K562 (cell line): Measurements from ENCODE around the gene SAMD11.

ENCODE experiments used
- CEBPB ChIP-seq: fragments of 450-650 bp; IDR thresholded peaks from 2 replicates; pipeline ENCODE4 v1.6.1; 2016; ENCODE audit warnings: missing genetic modification characterization, missing compliant biosample characterization
- HMG20A ChIP-seq: fragments of 450-650 bp; formaldehyde crosslinking; conservative IDR thresholded peaks from 2 replicates; pipeline ENCODE4 v1.4.0; 2020; ENCODE audit warnings: mild to moderate bottlenecking, mixed read lengths
- MEF2D ChIP-seq: conservative IDR thresholded peaks from 2 replicates; pipeline ENCODE4 v1.6.1; 2016; ENCODE audit warnings: low read depth, missing genetic modification characterization, missing compliant biosample characterization
- NR2F6 ChIP-seq: fragments of 450-650 bp; formaldehyde crosslinking; IDR thresholded peaks from 2 replicates; pipeline ENCODE4 v1.4.0; 2020; ENCODE audit warnings: mild to moderate bottlenecking
- POLR2A ChIP-seq: fragments of 450-650 bp; conservative IDR thresholded peaks from 2 replicates; pipeline ENCODE4 v1.6.1; 2016
- RAD21 ChIP-seq, 2 experiments: fragments of 250-450 bp in 1 of 2; fragments of 450-650 bp in 1 of 2; sonication (Bioruptor Pico) in 1 of 2; formaldehyde crosslinking in 1 of 2; IDR thresholded peaks in 1 of 2; conservative IDR thresholded peaks in 1 of 2; 2 replicates each; pipeline versions ENCODE4 v1.4.0 to v1.8.0; 2020 to 2022; ENCODE audit warnings: mild to moderate bottlenecking in 2 of 2, moderate library complexity in 1 of 2
- TF ChIP-seq, protein P1 (sequence below), 3 experiments: IDR thresholded peaks in 2 of 3; conservative IDR thresholded peaks in 1 of 3; 2 replicates each; pipeline ENCODE4 v1.5.1; 2011 to 2012; ENCODE audit warnings: low read length in 3 of 3, mild to moderate bottlenecking in 3 of 3, control low read depth in 2 of 3, improper control_type of control experiment in 1 of 3, inconsistent platforms in 1 of 3, low read depth in 1 of 3, mixed read lengths in 1 of 3, moderate library complexity in 1 of 3; ENCODE audit not compliant: insufficient read depth in 2 of 3
- TF ChIP-seq, protein P2 (sequence below): fragments of 250-450 bp; sonication (Bioruptor Pico); IDR thresholded peaks from 2 replicates; pipeline ENCODE4 v1.5.0; 2022; ENCODE audit warnings: mild to moderate bottlenecking

DNA sequence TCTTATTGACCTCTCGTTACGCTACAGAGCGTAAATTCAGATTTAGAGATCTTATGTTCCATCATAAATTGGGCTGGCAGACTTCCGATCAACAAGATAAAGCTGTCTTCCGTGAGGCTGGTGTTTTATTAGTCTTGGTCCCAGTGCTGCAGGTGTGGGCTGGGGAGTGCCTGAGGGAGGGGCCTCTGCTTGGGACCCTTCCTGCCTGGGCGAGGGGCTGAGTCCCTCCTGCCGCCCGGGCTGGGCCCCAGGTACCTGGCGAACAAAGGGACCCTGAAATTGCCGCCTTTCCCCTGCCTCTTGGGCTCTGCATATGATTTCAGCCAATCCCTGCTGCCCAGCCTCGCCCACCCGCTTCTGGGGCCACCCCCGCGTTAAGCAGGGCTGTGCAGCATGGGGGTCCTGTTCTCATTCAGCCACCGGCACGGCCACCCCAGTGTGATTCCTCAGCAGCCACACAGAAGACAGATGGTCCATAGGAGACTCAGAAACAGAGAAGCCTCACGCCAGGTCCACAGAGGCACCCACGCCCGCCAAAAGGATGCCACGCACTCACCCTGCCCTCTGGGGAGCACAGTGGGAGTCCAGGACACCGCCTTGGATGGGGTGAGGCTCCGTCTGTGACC, 6.1 kb upstream of the SAMD11 start:
- TF ChIP-seq, protein P1, sequence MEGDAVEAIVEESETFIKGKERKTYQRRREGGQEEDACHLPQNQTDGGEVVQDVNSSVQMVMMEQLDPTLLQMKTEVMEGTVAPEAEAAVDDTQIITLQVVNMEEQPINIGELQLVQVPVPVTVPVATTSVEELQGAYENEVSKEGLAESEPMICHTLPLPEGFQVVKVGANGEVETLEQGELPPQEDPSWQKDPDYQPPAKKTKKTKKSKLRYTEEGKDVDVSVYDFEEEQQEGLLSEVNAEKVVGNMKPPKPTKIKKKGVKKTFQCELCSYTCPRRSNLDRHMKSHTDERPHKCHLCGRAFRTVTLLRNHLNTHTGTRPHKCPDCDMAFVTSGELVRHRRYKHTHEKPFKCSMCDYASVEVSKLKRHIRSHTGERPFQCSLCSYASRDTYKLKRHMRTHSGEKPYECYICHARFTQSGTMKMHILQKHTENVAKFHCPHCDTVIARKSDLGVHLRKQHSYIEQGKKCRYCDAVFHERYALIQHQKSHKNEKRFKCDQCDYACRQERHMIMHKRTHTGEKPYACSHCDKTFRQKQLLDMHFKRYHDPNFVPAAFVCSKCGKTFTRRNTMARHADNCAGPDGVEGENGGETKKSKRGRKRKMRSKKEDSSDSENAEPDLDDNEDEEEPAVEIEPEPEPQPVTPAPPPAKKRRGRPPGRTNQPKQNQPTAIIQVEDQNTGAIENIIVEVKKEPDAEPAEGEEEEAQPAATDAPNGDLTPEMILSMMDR (IDR thresholded peaks at IDR 0.05 in 2 of 3, conservative IDR thresholded peaks at IDR 0.05 in 1 of 3; ENCODE audit: insufficient read depth in 2 of 3, low read depth in 1 of 3, low read length in 3 of 3) = no peak
- TF ChIP-seq POLR2A = no peak
- no peak for TF ChIP-seq RAD21 (CRISPR knock-in tag; conservative IDR thresholded peaks at IDR 0.05 in 1 of 2, IDR thresholded peaks at IDR 0.05 in 1 of 2)
- no peak for TF ChIP-seq NR2F6 (CRISPR knock-in tag)
- TF ChIP-seq HMG20A (CRISPR knock-in tag) = no peak
- TF ChIP-seq MEF2D (tag) = no peak
- no peak for TF ChIP-seq CEBPB (tag)
- TF ChIP-seq, protein P2, sequence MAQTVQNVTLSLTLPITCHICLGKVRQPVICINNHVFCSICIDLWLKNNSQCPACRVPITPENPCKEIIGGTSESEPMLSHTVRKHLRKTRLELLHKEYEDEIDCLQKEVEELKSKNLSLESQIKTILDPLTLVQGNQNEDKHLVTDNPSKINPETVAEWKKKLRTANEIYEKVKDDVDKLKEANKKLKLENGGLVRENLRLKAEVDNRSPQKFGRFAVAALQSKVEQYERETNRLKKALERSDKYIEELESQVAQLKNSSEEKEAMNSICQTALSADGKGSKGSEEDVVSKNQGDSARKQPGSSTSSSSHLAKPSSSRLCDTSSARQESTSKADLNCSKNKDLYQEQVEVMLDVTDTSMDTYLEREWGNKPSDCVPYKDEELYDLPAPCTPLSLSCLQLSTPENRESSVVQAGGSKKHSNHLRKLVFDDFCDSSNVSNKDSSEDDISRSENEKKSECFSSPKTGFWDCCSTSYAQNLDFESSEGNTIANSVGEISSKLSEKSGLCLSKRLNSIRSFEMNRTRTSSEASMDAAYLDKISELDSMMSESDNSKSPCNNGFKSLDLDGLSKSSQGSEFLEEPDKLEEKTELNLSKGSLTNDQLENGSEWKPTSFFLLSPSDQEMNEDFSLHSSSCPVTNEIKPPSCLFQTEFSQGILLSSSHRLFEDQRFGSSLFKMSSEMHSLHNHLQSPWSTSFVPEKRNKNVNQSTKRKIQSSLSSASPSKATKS (CRISPR knock-in tag) = no peak
